Gastrocnemius medialis (tissue), 4 donors: ENCODE data around the gene DNAJA1.

Source experiments
- CTCF ChIP-seq, 5 experiments: fragments of 450-650 bp in 3 of 5; fragments of 200-600 bp in 2 of 5; sonication (generic) in 2 of 5; IDR thresholded peaks in 4 of 5; conservative IDR thresholded peaks in 1 of 5; 1 replicate in 4 of 5; 2 replicates in 1 of 5; pipeline ENCODE4 v1.5.1; 2016 to 2019; ENCODE audit warnings: antibody characterized with exemption in 5 of 5, mild to moderate bottlenecking in 3 of 5, moderate library complexity in 3 of 5
- POLR2A ChIP-seq, 2 donors: fragments of 450-650 bp; IDR thresholded peaks; one replicate each; pipeline ENCODE4 v1.6.1; 2017; ENCODE audit warnings: antibody characterized with exemption in 2 of 2, mild to moderate bottlenecking in 2 of 2, moderate library complexity in 2 of 2

GRCh38 chr9:33017283-33018041 lies 7.6 kb upstream of the DNAJA1 start:
- TF ChIP-seq CTCF (IDR thresholded peaks at IDR 0.05 in 4 of 5, conservative IDR thresholded peaks at IDR 0.05 in 1 of 5) (no peak), POLR2A (IDR thresholded peaks at IDR 0.05) (no peak)
